Stomach smooth muscle (tissue), 2 donors: ENCODE data around the gene LPAR3.
"Not testable (repeated sequence)": the region's sequence is repeated elsewhere in the genome, so short reads cannot be mapped to it uniquely, and the experiment has no call there.

Experiments
- H3K27ac ChIP-seq: one replicate; pipeline ENCODE4 v1.7.0; 2013; ENCODE audit warnings: mild to moderate bottlenecking, low read length, inconsistent platforms
- H3K27me3 ChIP-seq, 2 donors: one replicate each; pipeline ENCODE4 v1.7.0; 2013; ENCODE audit warnings: low read length in 2 of 2; ENCODE audit not compliant: insufficient read depth in 2 of 2, control insufficient read depth in 1 of 2
- H3K36me3 ChIP-seq, 2 donors: one replicate each; pipeline ENCODE4 v1.7.0; 2013; ENCODE audit warnings: low read length in 2 of 2; ENCODE audit not compliant: control insufficient read depth in 2 of 2, insufficient read depth in 2 of 2
- H3K4me1 ChIP-seq: one replicate; pipeline ENCODE4 v1.7.0; 2013; ENCODE audit warnings: low read length; ENCODE audit not compliant: control insufficient read depth, insufficient read depth
- H3K4me3 ChIP-seq, 2 donors: one replicate each; pipeline ENCODE4 v1.7.0; 2013; ENCODE audit warnings: low read length in 2 of 2
- H3K9ac ChIP-seq, 2 donors: one replicate each; pipeline ENCODE4 v1.7.0; 2013; ENCODE audit warnings: low read length in 2 of 2, mild to moderate bottlenecking in 1 of 2
- H3K9me3 ChIP-seq, 2 donors: one replicate each; pipeline ENCODE4 v1.7.0; 2013; ENCODE audit warnings: low read length in 2 of 2; ENCODE audit not compliant: control insufficient read depth in 2 of 2
- donor health status: healthy.
- donor health status: Pancreatic carcinoma.

The LPAR3 gene

DNA sequence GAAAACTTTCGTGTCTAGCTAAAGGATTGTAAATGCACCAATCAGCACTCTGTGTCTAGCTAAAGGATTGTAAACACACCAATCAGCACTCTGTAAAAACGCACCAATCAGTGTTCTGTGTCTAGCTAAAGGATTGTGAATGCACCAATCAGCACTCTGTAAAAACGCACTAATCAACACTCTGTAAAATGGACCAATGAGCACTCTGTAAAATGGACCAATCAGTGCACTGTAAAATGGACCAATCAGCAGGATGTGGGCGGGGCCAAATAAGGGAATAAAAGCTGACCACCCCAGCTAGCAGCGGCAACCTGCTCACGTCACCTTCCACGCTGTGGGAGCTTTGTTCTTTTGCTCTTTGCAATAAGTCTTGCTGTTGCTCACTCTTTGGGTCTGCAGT lies 9.7 kb upstream of the LPAR3 start:
- not testable (repeated sequence) for H3K9me3 ChIP-seq, H3K27ac ChIP-seq, H3K4me3 ChIP-seq, H3K9ac ChIP-seq, H3K4me1 ChIP-seq, H3K36me3 ChIP-seq, H3K27me3 ChIP-seq

DNA sequence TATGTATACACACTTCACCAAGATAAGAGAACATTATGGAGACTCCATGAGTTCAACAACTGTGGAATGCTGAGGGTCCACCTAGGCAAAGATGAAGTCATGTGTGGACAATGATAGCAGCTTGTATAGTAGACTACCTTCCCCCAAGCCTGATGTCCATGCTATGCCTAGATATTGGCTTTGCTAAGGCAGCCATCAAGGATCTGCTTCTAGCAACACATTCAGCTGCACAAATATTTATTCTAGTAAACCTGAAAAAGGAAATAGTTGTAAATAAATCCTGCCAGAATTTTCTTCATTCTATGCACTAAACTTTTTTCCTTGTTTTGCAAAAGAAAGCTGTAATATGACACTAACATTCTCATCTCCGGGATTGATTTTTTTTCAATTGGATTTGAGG lies 7.0 kb upstream of the LPAR3 start:
- H3K27ac ChIP-seq = no peak overlapping the region
- H3K27me3 ChIP-seq = peaks cover 0 to 1% of the 10 kb centered on the region in 2 donors
- no peaks in the 10 kb centered on the region for H3K9me3 ChIP-seq
- H3K36me3 ChIP-seq = no peaks in the 10 kb centered on the region
- H3K4me1 ChIP-seq = no peaks in the 10 kb centered on the region
- H3K4me3 ChIP-seq = no peak overlapping the region
- no peak overlapping the region for H3K9ac ChIP-seq

DNA sequence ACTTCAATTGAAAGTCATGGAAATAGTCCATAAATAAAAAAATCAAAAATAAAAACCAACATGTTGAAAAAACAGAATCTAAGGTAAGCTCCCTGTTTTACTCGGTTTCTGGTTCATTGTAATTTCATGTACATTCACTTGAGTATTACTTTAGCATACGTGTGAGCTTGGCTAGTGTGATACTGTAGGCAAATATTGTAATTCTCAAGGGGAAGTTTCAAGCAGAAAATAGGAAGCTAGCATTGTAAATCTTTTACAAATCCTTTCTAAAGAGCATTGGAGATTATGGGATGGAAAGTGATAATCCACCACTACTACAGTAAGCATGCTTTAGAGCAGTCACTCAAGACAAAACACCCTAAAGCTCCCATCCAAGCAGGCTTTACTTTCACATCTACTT lies 3.3 kb upstream of the LPAR3 start:
- no peaks in the 10 kb centered on the region for H3K36me3 ChIP-seq
- H3K27me3 ChIP-seq = peaks cover 15 to 24% of the 10 kb centered on the region in 2 donors
- peaks cover 9% of the 10 kb centered on the region for H3K4me1 ChIP-seq
- no peak overlapping the region for H3K9ac ChIP-seq
- no peak overlapping the region for H3K27ac ChIP-seq
- H3K4me3 ChIP-seq = no peak overlapping the region
- no peaks in the 10 kb centered on the region for H3K9me3 ChIP-seq

DNA sequence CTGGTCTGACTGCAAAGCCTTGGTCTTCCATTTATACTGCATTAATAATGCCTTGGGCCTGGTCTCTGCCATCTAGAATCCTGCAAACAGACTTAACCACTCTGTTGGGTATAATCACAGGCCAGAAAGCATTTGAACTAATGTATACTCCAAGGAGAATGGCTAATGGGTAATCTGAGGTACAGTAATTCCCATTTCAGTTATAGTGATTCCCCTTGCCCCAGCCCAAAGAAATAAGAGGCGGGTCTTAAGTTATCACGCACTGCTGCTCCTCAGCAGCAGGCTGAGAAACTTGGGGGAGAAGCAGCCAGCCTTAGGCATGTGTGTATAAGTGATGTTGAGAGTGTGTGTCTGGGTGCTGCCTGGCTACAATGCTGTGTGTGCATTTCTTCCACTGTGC lies 2.4 kb downstream of the LPAR3 start:
- Histone ChIP-seq H3K27me3 (peaks cover 15 to 24% of the 10 kb centered on the region in 2 donors), H3K4me1 (peaks cover 9% of the 10 kb centered on the region), H3K9me3 (no peaks in the 10 kb centered on the region), H3K9ac (no peak overlapping the region), H3K27ac (no peak overlapping the region), H3K36me3 (no peaks in the 10 kb centered on the region), H3K4me3 (no peak overlapping the region)

DNA sequence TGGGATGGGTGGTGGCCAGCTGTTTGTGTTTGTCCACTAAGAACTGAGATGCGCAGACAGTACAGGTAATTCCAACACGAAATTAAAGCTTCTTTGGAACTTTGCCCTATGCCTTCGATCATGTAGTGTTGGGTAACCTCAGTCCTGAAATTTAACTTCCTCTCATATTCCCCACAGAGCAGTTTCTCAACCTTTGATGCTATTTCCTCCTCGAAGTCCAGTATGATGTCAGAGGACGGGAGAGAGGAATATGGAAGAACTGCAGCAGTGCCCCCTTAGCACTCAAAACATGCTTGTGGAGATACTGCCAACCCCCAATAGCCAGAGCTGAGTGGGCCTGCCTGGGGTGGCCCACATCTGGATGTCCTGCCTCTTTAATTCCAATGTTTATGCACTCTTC lies 3.6 kb downstream of the LPAR3 start:
- Histone ChIP-seq H3K9me3 (no peaks in the 10 kb centered on the region), H3K9ac (no peak overlapping the region), H3K27ac (no peak overlapping the region), H3K27me3 (peaks cover 15 to 18% of the 10 kb centered on the region in 2 donors), H3K4me1 (peaks cover 9% of the 10 kb centered on the region), H3K36me3 (no peaks in the 10 kb centered on the region), H3K4me3 (no peak overlapping the region)

DNA sequence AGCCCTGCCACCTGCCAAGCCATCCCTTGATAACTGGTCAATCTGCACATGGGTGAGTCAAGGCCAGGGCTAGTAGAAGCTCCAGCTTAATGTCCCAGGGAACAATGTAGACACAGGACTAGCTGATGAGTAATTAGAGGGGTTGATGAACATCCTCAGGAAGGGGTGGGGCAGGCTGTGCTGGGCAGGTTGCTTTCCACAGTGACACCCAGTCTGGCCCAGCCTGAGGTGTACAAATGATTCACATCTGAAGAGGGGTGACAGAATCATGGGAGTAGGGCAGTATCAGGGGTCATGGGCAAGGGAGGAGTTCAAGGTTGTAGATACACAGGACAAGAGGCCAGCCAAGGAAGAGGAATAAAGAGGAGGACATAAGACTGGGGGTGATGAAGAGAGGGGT lies 4.3 kb downstream of the LPAR3 start:
- Histone ChIP-seq H3K4me1 (peaks cover 9% of the 10 kb centered on the region), H3K9me3 (no peaks in the 10 kb centered on the region), H3K27me3 (peaks cover 12 to 16% of the 10 kb centered on the region in 2 donors), H3K4me3 (no peak overlapping the region), H3K27ac (no peak overlapping the region), H3K9ac (no peak overlapping the region), H3K36me3 (no peaks in the 10 kb centered on the region)

DNA sequence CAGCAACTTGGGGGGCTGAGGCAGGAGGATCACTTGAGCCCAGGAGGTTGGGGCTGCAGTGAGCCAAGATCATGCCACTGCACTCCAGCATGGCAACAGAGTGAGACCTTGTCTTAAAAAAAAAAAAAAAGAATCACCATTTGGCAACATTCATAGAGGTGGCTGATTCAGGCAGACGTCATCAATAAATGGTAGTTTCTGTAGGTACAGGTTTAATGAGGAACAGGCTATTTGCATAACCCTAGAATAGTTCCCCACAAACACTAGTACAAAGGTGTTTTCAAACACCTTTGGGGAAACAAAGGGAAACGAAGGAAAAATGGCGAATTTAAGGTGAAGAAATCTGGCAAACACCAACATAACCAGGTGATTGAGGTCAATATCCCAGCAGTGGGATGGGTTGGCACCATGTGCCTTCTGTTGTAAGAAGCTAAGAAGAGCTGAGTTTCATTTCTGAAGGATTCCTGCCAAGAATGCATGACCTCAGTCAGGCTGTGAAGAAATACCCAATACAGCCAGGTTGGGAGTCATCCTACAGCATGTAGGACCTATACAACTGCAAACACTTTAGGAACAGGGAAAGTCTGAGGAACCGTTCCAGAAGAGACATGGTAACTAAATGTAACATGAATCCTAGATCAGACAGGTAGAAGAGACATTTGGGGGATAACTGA lies 5.6 kb downstream of the LPAR3 start:
- H3K9me3 ChIP-seq = no peaks in the 10 kb centered on the region
- peaks cover 3% of the 10 kb centered on the region for H3K4me1 ChIP-seq
- no peak overlapping the region for H3K4me3 ChIP-seq
- H3K27ac ChIP-seq = no peak overlapping the region
- H3K36me3 ChIP-seq = no peaks in the 10 kb centered on the region
- H3K27me3 ChIP-seq = peaks cover 3% of the 10 kb centered on the region in 2 donors
- H3K9ac ChIP-seq = no peak overlapping the region

DNA sequence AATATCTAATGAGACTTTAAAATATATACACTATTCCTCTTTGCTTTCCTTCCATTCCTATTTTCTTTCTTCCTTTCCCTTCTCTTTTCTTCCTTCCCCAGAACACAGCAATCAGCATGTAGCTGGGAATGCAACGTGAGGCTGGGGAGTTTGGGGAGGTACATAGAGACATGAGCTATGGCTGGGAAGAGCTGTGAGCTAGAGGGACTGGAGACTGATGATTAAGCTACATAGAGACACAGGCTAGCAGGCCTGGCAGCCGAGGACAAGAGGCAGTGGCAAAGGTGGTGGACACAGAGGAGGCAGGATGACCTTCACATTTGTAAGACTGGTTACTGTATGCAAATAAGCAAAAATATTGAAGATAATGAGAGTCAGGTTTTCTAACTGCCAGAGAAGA lies 7.5 kb downstream of the LPAR3 start:
- no peaks in the 10 kb centered on the region for H3K4me1 ChIP-seq
- H3K27me3 ChIP-seq = no peaks in the 10 kb centered on the region
- H3K4me3 ChIP-seq = no peak overlapping the region
- H3K36me3 ChIP-seq = no peaks in the 10 kb centered on the region
- H3K27ac ChIP-seq = no peak overlapping the region
- peaks cover 0 to 5% of the 10 kb centered on the region in 2 donors for H3K9me3 ChIP-seq
- H3K9ac ChIP-seq = no peak overlapping the region

DNA sequence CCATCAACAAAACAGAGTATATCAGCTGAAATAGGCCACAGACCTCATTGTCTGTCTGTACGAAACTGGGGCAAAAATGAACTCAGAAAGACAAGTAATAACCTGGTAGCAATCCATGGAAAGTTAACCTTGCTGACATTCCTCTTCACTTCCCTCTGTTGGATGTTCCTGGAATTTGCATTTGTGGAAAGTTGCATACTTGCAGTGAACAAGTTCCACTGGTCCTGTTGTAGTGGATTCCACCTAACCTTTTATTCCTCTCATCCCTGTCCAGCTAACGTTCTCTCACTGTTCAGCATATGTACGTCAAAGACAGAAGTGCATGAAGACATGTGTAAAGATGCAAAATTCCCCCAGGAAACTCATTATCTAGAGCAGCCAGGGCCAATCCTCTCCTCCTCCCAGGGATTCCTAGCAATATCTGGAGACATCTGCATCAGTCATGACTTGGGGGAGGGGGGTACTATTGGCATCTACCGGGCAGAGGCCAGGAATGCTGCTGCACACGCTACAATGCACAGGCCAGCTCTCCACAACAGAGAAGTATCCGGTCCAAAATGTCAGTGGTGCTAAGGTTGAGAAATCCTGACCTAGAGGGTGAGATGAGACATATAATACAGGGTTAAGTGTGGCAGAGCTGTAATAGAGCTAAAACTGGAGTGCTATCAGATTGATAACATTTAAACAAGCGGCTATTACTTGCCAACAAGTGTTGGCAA lies 8.2 kb downstream of the LPAR3 start:
- Histone ChIP-seq H3K4me1 (no peaks in the 10 kb centered on the region), H3K27ac (no peak overlapping the region), H3K9me3 (peaks cover 0 to 5% of the 10 kb centered on the region in 2 donors)

DNA sequence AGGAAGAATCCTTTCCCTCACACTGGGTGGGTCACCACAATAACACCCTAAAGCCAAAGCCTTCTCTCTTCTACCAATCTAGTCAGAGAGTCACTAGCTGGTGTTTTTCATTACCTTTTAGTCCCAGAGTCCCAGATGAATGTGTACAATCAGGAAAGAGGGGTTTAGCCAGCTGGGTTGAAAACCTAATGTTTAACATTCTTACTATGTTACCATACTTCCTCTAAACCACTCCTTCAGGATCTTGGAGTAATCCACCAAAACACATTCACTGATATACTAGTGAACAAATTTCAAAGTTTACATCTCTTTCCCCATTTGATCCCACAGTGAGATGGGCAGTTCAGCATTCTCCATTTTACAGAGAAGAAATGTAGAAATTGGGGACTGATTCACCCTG lies 9.7 kb downstream of the LPAR3 start:
- H3K27ac ChIP-seq = no peak overlapping the region
- no peaks in the 10 kb centered on the region for H3K27me3 ChIP-seq
- H3K9me3 ChIP-seq = peaks cover 0 to 5% of the 10 kb centered on the region in 2 donors
- H3K9ac ChIP-seq = no peak overlapping the region
- H3K36me3 ChIP-seq = no peaks in the 10 kb centered on the region
- H3K4me3 ChIP-seq = no peak overlapping the region
- H3K4me1 ChIP-seq = no peaks in the 10 kb centered on the region

More for the DNA sequence above, 8.2 kb downstream of the LPAR3 start:
- Histone ChIP-seq H3K4me3 (no peak overlapping the region), H3K9ac (no peak overlapping the region), H3K27me3 (no peaks in the 10 kb centered on the region), H3K36me3 (no peaks in the 10 kb centered on the region)

DNA sequence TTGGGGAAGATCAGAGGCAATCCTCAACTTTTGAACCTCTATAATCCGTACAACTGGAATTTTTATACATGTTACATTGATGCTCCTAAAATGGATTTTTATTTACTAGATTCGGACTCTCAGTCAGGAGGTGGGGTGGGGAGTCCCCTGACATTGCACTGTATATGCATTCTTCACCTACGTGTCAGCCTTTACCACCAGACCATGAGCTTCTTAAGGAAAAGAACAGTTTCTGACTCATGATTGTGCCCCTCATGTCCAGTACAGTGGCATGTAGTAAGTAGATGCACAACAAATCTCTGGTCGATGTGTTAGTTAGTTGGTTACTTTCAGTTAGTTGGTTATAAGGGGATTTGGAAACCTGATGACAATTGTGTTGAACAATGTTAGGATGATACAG lies 15.4 kb downstream of the LPAR3 start:
- Histone ChIP-seq H3K27me3 (no peaks in the 10 kb centered on the region), H3K4me1 (no peaks in the 10 kb centered on the region), H3K4me3 (no peak overlapping the region), H3K36me3 (no peaks in the 10 kb centered on the region), H3K9ac (no peak overlapping the region), H3K27ac (no peak overlapping the region), H3K9me3 (peaks cover 0 to 5% of the 10 kb centered on the region in 2 donors)
